Activated naive CD8-positive, alpha-beta T cell (primary cell): ENCODE results near the gene SIX3.

Source experiments
- H3K27ac Mint-ChIP-seq: one replicate; pipeline ENCODE4 v1.8.0; 2021; ENCODE audit warnings: mixed read lengths
- H3K27me3 Mint-ChIP-seq: one replicate; pipeline ENCODE4 v1.8.0; 2021; ENCODE audit warnings: mixed read lengths
- H3K36me3 Mint-ChIP-seq: one replicate; pipeline ENCODE4 v1.8.0; 2021; ENCODE audit warnings: mixed read lengths
- H3K4me1 Mint-ChIP-seq: one replicate; pipeline ENCODE4 v1.8.0; 2021; ENCODE audit warnings: low read depth, mixed read lengths
- H3K4me3 Mint-ChIP-seq: one replicate; pipeline ENCODE4 v1.8.0; 2021; ENCODE audit warnings: mild to moderate bottlenecking, mixed read lengths
- H3K9me3 Mint-ChIP-seq: one replicate; pipeline ENCODE4 v1.8.0; 2021; ENCODE audit warnings: low read depth, mixed read lengths

SIX3 gene

DNA sequence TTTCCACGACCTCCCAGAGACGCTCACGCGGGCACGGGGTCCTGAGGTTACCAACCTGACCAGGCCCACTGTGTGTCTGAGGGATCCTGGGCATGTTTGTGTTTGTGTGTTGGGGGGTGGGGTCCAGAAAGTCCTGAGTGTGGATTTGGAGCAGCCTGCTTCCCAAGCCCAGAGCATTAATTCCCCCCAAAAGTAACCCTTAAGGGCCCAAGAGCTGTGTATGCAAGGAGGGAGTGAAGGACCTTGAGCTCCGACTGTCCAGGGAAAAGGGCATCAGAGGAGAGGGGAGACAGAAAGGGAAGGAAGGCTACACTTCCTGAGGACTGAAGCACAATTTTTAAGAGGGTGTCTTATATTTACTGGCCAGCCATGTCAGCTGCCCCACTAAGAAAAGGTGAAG is 5.2 kb upstream of the SIX3 start:
- H3K4me1 Mint-ChIP-seq: peaks cover 38% of the 10 kb centered on the region
- peaks cover 33% of the 10 kb centered on the region for H3K27me3 Mint-ChIP-seq
- H3K27ac Mint-ChIP-seq: no peak overlapping the region
- no peaks in the 10 kb centered on the region for H3K36me3 Mint-ChIP-seq
- H3K4me3 Mint-ChIP-seq: peak overlapping the region; percentile 27
- H3K9me3 Mint-ChIP-seq: no peaks in the 10 kb centered on the region

DNA sequence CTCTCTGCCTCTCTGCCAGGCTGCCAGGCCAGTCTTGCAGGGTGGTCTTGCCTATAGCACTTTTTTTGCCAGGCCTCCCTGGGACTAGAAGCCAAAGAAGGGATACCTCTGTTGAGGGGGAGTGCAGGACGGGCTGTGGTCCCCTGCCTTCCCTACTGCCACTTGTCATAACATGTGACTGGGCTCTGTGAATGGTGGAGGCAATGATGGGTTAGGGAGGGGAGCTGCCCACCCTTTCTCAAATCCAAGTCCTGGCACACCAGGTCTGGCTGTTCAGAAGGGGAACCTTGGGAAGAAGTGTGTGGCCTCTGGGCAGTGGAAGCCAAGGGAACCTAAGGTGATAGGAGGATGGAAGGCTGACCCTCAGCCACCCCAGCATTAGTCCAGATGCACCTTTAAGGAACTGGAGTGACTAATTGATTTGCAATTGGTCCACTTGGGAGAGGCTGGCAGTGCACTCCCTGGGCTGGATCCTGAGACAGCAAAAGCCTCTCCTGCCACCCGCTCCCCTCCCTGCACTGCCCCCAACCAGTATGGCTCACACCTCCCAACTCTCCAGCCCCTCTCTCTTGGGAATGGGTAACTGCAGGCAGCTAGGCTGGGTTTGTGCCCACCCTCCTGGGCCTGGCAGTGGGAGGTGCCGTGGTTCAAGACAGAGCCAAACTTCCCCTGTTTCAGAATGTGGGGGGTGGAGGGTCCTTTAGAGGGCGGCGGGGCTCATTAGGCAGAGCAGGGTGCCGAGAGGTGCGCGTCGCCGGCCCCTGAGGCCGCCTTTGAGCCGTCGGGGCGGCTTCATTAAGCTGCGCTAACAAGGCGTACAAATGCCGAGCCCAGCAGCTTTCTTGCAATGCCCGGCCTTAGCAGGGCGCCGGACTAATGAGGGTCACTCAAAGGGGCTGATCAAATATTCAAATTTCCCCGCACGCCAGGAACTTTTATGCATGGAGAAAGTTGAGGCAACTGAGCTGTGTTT is 4.5 kb upstream of the SIX3 start:
- peak overlapping the region; percentile 65 for H3K4me3 Mint-ChIP-seq

DNA sequence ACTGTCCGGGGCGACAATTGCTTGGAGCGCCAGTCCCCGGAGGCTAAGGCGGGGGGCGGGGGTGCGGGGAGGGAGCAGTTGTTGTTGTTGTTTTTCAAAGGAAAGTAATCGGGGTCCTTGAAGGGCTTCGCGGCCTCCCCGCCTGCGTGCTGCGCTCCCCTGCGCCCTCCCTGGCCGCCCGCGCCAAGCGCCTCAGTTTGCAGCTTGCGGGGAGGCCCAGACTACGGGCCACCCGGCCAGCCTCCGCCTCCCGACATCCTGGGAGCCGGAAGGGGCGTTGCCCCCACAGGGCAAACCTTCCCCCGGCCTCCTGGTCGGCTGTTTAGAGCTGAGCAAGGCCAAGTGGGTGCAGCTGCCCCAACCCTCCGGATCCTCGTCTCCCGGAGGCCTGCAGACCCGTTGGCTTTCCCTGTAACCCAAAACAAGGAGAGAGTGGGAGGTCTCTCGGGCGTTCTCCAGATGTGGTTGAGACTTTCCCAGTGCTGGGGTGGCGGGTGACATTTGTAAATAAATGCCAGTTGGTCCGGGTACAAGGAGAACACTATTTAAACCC is 3.7 kb upstream of the SIX3 start:
- Mint-ChIP-seq H3K27me3 (peaks cover 29% of the 10 kb centered on the region), H3K4me3 (peak overlapping the region; percentile 65), H3K36me3 (no peaks in the 10 kb centered on the region), H3K4me1 (peaks cover 39% of the 10 kb centered on the region), H3K9me3 (no peaks in the 10 kb centered on the region), H3K27ac (no peak overlapping the region)

More for the DNA sequence above, 4.5 kb upstream of the SIX3 start:
- Mint-ChIP-seq H3K27me3 (peaks cover 31% of the 10 kb centered on the region), H3K4me1 (peaks cover 40% of the 10 kb centered on the region), H3K9me3 (no peaks in the 10 kb centered on the region), H3K36me3 (no peaks in the 10 kb centered on the region), H3K27ac (no peak overlapping the region)

- no peaks in the 10 kb centered on the region for H3K9me3 Mint-ChIP-seq
- H3K27me3 Mint-ChIP-seq: peaks cover 31% of the 10 kb centered on the region
- peak overlapping the region; percentile 46 for H3K4me3 Mint-ChIP-seq
- peaks cover 42% of the 10 kb centered on the region for H3K4me1 Mint-ChIP-seq
- H3K27ac Mint-ChIP-seq: no peak overlapping the region
- H3K36me3 Mint-ChIP-seq: no peaks in the 10 kb centered on the region
Observed at GRCh38 chr2:44938287-44939105, 3.0 kb upstream of the SIX3 start.

DNA sequence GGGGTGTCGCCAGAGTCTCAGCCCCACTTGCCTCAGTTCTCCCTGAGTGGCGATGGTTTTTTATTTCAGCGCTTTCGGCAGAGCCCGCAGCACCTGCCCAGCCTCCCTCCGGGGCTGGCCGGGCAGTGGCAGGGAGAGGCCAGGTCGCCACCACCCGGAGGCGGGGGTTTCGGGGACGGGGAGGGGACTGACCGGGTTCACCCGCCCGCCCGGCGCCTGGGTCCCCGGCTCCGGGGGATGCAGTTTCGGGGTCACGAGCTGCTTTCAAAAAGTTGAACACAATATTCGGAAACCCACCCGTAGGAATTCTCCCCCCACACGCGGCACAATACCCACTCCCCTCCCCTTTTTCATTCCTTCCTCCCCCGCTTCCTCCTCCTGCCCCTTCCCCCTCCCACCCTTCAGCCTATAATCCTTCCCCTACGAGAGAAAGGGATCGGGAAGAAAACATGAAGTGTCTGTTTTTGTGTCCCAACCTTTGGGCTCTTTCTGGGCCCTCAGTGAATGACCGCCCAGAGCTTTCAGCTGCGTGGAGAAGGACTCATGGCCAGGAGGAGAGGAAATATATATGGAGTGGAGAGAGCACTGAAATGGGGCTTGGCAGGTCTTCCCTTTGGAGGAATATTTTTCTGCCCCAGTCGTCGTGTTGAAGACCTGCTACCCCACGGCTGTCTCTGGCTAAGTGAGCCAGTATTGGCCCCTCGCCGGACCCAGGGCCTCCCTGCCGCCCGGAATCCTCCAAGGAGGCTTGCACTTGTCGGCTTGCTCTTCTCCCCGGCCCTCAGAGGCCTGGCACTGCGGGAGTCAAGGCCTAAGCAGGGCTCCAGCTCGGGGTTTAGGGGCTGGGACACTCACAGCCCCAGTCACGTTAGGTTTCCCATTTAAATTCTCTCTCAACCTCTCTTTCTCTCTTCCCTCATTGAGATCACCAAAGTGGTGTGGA is 2.1 kb upstream of the SIX3 start:
- Mint-ChIP-seq H3K27me3 (peaks cover 29% of the 10 kb centered on the region), H3K27ac (no peak overlapping the region), H3K36me3 (no peaks in the 10 kb centered on the region), H3K9me3 (no peaks in the 10 kb centered on the region), H3K4me3 (peak overlapping the region; percentile 42), H3K4me1 (peaks cover 41% of the 10 kb centered on the region)

- H3K27ac Mint-ChIP-seq: no peak overlapping the region
- no peaks in the 10 kb centered on the region for H3K36me3 Mint-ChIP-seq
- H3K4me1 Mint-ChIP-seq: peaks cover 45% of the 10 kb centered on the region
- no peaks in the 10 kb centered on the region for H3K9me3 Mint-ChIP-seq
- peaks cover 32% of the 10 kb centered on the region for H3K27me3 Mint-ChIP-seq
- no peak overlapping the region for H3K4me3 Mint-ChIP-seq
Observed at GRCh38 chr2:44940049-44940494, 1.4 kb upstream of the SIX3 start.

DNA sequence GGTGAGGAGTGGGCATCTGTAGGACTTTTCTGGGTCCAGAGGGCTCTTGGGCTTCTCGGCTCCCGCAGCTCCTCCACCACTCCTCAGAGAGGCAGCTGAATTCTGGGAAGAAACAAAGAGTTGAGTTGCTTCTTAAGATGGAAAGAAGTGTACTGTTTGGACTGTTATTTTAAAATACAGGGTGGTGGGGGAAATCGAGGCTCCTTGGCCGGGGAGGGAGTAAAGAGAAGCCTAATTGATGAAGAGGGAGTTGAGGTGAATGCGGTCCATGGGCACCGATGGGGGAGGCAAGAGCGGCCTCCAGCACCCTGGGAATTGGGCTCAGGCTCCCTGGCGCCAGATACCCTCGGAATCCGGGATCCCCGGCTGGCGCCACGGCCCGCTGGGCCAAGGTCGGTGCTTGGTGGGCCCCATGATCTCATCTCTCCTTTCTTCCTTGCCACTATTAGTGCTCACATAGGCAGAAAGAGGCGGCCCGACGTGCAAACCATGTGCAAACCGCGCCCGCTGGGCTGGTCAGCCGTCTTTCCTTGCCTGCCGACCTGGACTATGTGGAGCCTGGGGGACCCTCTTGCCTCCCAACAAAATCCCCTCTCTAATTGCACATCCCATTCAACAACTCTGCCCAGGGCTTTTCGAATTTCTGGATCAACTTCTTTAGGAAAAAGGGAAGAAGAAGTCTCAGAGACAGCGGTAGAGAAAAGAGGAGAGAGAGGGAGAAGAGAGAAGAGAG is 604 bp upstream of the SIX3 start:
- H3K27me3 Mint-ChIP-seq: peaks cover 38% of the 10 kb centered on the region
- H3K4me3 Mint-ChIP-seq: peak overlapping the region; percentile 88
- no peaks in the 10 kb centered on the region for H3K9me3 Mint-ChIP-seq
- H3K27ac Mint-ChIP-seq: no peak overlapping the region
- no peaks in the 10 kb centered on the region for H3K36me3 Mint-ChIP-seq
- peaks cover 49% of the 10 kb centered on the region for H3K4me1 Mint-ChIP-seq

GRCh38 chr2:44942304-44943030 is 965 bp downstream of the SIX3 start:
- H3K36me3 Mint-ChIP-seq: no peaks in the 10 kb centered on the region
- peaks cover 43% of the 10 kb centered on the region for H3K4me1 Mint-ChIP-seq
- H3K27me3 Mint-ChIP-seq: peaks cover 37% of the 10 kb centered on the region
- H3K27ac Mint-ChIP-seq: no peak overlapping the region
- H3K9me3 Mint-ChIP-seq: no peaks in the 10 kb centered on the region
- H3K4me3 Mint-ChIP-seq: peak overlapping the region; percentile 76

GRCh38 chr2:44943031-44943692 is 1.7 kb downstream of the SIX3 start:
- Mint-ChIP-seq H3K4me3 (peak overlapping the region; percentile 76), H3K9me3 (no peaks in the 10 kb centered on the region), H3K27ac (no peak overlapping the region), H3K4me1 (peaks cover 41% of the 10 kb centered on the region), H3K36me3 (no peaks in the 10 kb centered on the region), H3K27me3 (peaks cover 42% of the 10 kb centered on the region)

GRCh38 chr2:44943693-44944101 is 2.2 kb downstream of the SIX3 start:
- Mint-ChIP-seq H3K27me3 (peaks cover 45% of the 10 kb centered on the region), H3K36me3 (no peaks in the 10 kb centered on the region), H3K27ac (no peak overlapping the region), H3K4me3 (peak overlapping the region; percentile 64), H3K9me3 (no peaks in the 10 kb centered on the region), H3K4me1 (peaks cover 40% of the 10 kb centered on the region)

- Mint-ChIP-seq H3K4me3 (peak overlapping the region; percentile 64), H3K9me3 (no peaks in the 10 kb centered on the region), H3K27ac (no peak overlapping the region), H3K27me3 (peaks cover 51% of the 10 kb centered on the region), H3K36me3 (no peaks in the 10 kb centered on the region), H3K4me1 (peaks cover 43% of the 10 kb centered on the region)
Observed at GRCh38 chr2:44944102-44944951, 2.8 kb downstream of the SIX3 start.
